Measurements from ENCODE around the gene MAP7D2.

MAP7D2 gene

DNA sequence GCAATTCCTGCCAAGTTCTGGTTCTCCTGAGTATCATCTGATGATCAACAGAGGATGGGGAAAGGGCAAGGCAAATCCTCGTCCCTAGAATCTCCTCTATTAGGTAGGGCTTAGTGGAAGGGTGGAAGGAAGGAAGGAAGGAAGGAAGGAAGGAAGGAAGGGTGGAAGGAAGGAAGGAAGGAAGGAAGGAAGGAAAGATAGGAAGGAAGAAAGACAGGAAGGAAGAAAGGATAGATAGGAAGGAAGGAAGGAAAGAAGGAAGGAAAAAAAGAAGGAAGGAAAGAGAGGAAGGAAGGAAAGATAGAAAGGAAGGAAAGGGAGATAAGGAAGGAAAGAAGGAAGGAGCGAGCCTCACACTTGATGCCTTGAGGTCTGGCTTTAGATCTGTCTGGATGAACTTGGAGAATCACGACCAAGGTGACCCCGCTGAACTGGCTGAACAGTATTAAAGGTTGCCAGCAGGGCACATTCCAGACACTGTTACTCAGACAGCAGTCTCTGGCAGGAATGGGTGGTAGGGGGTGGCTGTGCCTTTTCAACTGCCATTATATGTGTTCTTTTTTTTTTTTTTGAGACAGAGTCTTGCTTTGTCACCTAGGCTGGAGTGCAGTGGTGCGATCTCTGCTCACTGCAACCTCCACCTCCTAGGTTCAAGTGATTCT is 57.1 kb downstream of the MAP7D2 start:
- Histone ChIP-seq H3K9me3 (no peaks in the 10 kb centered on the region), H3K4me1 (no peaks in the 10 kb centered on the region), H3K36me3 (no peaks in the 10 kb centered on the region), H3K27me3 (no peaks in the 10 kb centered on the region), H3K4me3 (ENCODE audit: low read depth, low read length) (no peak overlapping the region)
- DNase-seq, result no peak
- TF ChIP-seq, protein P1, sequence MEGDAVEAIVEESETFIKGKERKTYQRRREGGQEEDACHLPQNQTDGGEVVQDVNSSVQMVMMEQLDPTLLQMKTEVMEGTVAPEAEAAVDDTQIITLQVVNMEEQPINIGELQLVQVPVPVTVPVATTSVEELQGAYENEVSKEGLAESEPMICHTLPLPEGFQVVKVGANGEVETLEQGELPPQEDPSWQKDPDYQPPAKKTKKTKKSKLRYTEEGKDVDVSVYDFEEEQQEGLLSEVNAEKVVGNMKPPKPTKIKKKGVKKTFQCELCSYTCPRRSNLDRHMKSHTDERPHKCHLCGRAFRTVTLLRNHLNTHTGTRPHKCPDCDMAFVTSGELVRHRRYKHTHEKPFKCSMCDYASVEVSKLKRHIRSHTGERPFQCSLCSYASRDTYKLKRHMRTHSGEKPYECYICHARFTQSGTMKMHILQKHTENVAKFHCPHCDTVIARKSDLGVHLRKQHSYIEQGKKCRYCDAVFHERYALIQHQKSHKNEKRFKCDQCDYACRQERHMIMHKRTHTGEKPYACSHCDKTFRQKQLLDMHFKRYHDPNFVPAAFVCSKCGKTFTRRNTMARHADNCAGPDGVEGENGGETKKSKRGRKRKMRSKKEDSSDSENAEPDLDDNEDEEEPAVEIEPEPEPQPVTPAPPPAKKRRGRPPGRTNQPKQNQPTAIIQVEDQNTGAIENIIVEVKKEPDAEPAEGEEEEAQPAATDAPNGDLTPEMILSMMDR (IDR thresholded peaks at IDR 0.05; ENCODE audit: low read depth, low read length), result no peak

DNA sequence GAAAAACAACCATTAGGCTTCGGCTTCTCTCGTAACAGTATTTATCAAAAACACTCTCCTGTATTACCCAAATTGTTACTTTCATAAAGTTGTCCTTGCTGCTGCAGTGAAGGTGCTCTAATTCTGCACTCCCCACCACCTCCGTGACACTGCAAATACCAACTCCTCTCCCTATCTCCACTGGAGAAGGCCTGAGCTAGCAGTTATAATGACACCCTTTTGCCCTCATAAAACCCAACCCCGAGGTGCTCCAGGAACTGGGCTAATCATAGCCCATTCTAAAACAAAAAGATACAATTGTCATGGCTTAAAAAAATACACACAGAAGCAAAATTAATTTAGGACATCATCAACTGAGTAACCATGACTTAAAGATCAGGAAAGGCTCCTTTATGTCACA is 59.2 kb downstream of the MAP7D2 start:
- Histone ChIP-seq H3K4me1 (no peaks in the 10 kb centered on the region), H3K4me3 (ENCODE audit: low read depth, low read length) (no peak overlapping the region), H3K27me3 (no peaks in the 10 kb centered on the region), H3K9me3 (no peaks in the 10 kb centered on the region), H3K36me3 (no peaks in the 10 kb centered on the region)
- TF ChIP-seq, protein P1 (IDR thresholded peaks at IDR 0.05; ENCODE audit: low read depth, low read length), result no peak
- no peak for DNase-seq

DNA sequence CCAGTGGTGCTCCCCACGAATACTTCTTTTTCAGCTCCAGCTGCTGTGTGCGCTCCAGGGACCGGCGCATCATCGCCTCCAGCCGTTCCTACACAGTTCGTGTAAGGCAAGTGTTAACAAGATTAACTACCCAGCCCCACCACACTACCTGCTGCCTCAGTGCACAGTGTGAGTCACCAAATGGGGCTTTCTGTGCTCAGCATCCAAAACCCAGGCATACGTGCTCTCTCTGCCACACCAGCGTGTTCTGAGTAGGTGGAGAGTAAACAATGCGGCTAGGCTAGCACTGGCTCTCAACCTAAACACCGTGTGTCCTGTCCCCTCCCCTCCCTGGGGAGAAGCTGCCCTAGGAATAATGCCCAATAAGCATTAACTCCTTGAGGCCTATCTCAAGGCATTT is 60.0 kb downstream of the MAP7D2 start:
- Histone ChIP-seq H3K4me1 (no peaks in the 10 kb centered on the region), H3K4me3 (ENCODE audit: low read depth, low read length) (no peak overlapping the region), H3K27me3 (no peaks in the 10 kb centered on the region), H3K9me3 (no peaks in the 10 kb centered on the region), H3K36me3 (no peaks in the 10 kb centered on the region)
- TF ChIP-seq, protein P1 (IDR thresholded peaks at IDR 0.05; ENCODE audit: low read depth, low read length), result no peak
- no peak for DNase-seq

DNA sequence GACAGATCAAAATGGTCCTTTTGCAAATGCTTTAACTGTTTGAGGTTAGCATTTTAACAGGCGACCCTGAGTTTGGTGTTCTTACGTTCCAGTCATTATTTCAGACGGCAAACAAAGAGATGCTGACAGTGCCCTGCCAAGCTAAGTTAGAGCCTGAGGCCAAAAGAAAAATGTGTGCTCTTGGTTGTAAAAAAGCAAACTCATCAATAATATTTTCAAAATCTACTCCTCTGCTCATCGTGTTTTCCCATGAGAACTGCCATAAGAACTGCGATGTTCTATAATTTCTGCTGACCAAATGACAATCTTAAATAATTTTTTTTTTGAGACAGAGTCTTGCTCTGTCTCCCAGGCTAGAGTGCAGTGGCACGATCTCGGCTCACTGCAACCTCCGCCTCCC is 63.2 kb downstream of the MAP7D2 start:
- H3K27me3 ChIP-seq, result no peaks in the 10 kb centered on the region
- DNase-seq, result no peak
- TF ChIP-seq, protein P1 (IDR thresholded peaks at IDR 0.05; ENCODE audit: low read depth, low read length), result no peak
- H3K4me3 ChIP-seq (ENCODE audit: low read depth, low read length), result no peak overlapping the region
- no peaks in the 10 kb centered on the region for H3K36me3 ChIP-seq
- no peaks in the 10 kb centered on the region for H3K9me3 ChIP-seq
- H3K4me1 ChIP-seq, result no peaks in the 10 kb centered on the region

DNA sequence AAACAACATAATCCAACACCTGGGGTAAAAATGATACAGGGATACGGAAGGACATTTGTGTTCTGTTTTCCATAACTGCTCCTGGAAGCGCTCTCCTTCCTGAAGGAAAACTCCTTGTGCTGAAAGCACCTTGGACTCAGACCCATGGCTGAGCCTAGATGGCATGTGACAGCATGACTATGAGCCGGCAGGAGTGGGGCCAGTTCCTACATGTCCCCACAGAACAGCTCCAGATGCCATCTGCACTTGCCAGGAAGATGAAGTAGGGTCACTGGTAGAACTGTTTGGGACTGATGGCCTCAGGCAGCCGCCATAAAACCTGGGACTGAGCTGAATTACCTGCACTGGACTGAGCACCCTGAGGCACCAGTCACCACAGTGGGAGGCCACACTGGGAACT is 69.8 kb downstream of the MAP7D2 start:
- Histone ChIP-seq H3K4me3 (ENCODE audit: low read depth, low read length) (no peak overlapping the region), H3K9me3 (no peaks in the 10 kb centered on the region), H3K4me1 (no peaks in the 10 kb centered on the region), H3K36me3 (no peaks in the 10 kb centered on the region), H3K27me3 (no peaks in the 10 kb centered on the region)
- TF ChIP-seq, protein P1 (IDR thresholded peaks at IDR 0.05; ENCODE audit: low read depth, low read length), result no peak
- no peak for DNase-seq

DNA sequence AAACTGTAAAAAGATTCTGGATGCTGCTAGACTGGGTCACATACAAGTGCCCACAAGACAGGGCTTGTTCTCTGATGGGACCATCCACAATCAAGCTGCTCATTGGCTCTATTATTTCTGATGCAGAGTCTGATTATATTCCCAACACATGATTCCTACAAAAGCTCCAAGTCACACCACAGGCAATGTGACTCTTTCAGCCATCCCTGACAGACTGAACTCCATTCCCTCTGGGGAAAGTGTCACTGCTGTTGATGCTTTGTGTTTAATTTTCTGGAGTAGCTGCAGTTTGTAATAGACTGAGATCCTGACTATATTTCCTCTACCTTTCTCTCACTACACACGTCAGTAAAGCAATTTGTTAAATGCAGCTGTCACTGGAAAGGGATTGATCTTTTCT is 70.5 kb downstream of the MAP7D2 start:
- no peaks in the 10 kb centered on the region for H3K36me3 ChIP-seq
- no peaks in the 10 kb centered on the region for H3K27me3 ChIP-seq
- no peak overlapping the region for H3K4me3 ChIP-seq (ENCODE audit: low read depth, low read length)
- no peaks in the 10 kb centered on the region for H3K9me3 ChIP-seq
- TF ChIP-seq, protein P1 (IDR thresholded peaks at IDR 0.05; ENCODE audit: low read depth, low read length), result no peak
- DNase-seq, result no peak
- H3K4me1 ChIP-seq, result no peaks in the 10 kb centered on the region

All from BE2C (cell line).